Left hindlimb (tissue), 1 donor: Measurements from ENCODE around the gene KCNQ5.
"Not testable (repeated sequence)": the region's sequence is repeated elsewhere in the genome, so short reads cannot be mapped to it uniquely, and the experiment has no call there.

Experiments
- DNase-seq: peaks from one replicate; pipeline ENCODE4 v3.0.0-alpha.2; 2018

Gene KCNQ5

GRCh38 chr6:73145690-73146089 is 523.8 kb downstream of the KCNQ5 start:
- no peak for DNase-seq

GRCh38 chr6:73151732-73152131 is 529.9 kb downstream of the KCNQ5 start:
- no peak for DNase-seq

GRCh38 chr6:73152556-73152955 is 530.7 kb downstream of the KCNQ5 start:
- no peak for DNase-seq

GRCh38 chr6:73152966-73153757 is 531.3 kb downstream of the KCNQ5 start:
- DNase-seq: no peak

DNA sequence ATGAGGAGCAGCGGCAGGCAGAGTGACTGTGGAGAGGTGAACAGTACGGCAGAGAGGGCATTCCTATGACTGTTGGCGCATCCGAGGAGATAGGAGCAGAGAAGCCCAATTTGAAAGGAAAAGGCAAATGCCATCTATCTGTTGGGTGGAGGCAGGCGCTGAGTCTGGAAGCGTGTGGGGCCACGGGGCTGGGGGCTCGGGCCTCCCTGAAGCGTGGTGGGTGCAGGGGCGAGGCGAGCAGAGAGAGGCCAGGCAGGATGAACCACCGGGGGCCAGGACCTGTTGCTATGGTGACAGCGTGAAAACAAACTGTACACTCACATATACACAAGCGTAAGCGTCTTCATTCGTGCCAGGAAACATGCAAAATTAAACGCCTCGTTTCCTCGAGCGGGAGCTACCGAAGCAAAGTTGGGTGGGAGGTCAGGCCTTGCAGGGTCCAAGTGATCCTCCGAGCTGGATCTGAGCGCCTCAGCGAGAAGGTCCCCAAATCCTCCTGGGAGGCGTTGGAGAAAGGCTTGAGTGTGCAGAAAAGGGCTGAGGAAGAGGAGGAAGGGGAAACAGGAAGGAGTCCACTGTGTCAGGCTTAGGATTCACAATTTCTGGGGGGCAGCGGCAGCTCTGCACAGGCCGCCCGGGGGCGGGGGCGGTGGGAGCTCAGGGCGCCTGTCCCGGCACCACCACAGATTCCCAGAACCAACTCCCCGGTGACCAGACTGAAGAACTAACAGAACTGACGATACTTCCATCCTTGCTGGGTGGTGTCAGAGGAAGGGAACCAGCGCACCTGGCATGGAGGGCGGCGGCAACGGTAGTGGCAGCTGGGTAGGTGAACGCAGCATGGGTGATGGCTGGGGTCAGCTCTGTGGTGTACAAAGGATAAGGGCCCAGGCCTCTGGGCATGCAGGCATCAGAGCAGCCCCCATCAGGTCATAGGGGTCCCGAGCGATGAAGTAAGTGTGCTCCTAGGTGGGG is 535.2 kb downstream of the KCNQ5 start:
- DNase-seq: no peak

- no peak for DNase-seq
Observed at GRCh38 chr6:73157870-73158269, 536.0 kb downstream of the KCNQ5 start.

- DNase-seq: no peak
Observed at GRCh38 chr6:73169111-73169510, 547.2 kb downstream of the KCNQ5 start.

DNA sequence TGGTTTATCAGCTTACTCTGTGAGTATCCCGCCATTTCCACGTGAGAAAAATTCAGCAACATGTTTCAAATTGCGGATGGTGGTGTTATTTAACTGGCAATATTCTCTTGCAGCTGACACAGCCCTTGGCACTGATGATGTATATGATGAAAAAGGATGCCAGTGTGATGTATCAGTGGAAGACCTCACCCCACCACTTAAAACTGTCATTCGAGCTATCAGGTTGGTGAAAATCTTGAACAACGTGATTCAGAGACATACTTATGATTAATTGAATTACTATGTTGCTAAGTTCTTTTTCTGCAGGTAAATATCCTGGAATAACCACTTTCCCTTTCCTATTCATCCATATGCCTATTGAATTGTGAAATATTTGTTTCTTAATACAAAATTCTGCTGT is 547.8 kb downstream of the KCNQ5 start:
- DNase-seq: no peak

DNA sequence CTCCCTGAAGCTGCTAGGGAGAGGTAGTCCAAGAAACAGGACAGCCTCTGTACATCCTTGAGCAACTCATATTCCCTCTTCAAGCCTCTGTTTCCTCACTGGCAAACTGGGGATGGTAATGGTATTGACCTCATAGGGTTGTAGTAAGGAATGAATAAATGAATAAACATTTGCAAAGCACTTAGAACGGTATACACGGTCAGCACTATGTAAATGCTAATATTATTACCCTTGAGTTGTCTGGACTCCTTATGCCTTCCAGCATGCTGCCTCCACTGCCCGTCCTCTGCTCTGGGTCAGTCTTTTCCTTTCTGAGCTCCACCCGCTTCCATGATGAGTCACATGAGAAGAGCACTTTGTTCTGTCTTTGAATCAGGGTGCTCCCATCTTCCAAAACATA is 552.8 kb downstream of the KCNQ5 start:
- DNase-seq: no peak

DNA sequence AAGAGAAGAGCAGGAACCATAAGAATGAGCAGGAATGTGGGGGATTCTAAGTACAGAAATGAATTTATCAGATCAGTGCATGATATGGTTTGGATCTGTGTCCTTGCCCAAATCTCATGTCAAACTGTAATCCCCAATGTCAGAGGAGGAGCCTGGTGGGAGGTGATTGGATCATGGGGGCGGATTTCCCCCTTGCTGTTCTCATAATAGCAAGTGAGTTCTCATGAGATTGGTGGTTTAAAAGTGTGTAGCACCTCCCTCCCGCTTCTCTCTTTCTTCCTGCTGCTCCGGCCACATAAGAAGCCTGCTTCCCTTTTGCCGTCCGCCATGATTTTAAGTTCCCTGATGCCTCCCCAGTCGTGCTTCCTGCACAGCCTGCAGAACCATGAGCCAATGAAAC is 554.2 kb downstream of the KCNQ5 start:
- no peak for DNase-seq

DNA sequence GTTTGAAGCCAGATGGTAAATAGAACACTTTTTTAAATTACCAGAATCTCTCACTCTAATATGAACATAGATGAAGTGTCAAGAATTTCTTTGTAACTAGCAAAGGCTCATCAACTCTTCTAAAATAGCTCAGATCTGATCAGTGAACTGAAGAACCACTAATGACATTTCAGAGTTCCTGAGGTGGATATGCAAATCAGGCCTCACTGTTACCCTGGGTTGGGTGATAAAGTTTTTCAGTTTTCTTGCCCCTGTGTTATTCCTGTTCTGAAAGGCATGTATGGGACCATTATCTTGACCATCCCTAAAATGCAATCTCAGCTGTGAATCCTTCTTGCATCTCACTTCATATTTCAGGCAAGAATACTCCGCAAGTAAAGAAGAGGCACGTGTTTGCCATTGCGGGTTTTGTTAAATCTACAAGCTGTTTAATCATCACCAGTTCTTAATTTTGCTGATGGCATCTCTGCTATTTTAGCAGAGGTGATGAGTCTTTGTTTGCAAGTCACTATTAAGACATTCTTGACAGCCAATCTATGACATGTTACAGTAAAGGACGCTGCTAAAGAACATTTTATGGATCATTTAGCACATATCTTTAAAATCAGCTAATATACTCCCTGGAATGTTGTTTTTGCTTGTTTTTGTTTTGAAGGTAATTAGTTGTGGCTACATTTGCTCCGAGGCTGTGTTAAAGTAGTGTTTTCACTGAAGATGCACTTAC is 555.5 kb downstream of the KCNQ5 start:
- DNase-seq: no peak

DNA sequence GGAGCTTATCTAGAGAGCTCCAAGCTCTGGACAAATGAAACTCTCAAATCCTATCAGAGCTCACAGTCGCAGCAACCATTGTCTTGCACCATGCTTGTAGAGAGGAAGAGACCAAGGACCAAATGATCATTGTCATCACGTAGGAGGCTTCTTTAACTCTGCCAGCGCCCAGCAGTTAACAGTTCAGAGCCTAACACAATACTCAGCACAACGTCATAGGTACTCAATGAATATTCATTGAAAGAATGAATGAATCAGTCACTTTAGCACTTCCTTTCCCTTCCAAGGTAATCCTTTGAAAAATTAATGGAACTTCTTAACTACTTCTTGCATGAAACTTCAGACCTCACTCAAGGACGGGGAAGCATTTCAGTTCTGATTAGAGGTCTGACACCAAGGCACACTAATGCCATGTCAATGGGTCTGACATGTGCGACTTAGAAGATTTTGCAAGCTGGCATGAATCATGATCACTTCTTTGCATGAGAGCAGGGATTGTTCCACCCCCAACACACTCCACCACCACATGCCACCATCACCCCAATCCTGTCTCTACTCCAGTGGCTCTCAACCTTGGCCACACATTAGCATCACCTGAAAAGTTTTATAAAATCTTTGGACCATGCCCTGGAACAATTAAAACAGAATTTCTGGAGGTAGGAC is 558.3 kb downstream of the KCNQ5 start:
- no peak for DNase-seq

DNA sequence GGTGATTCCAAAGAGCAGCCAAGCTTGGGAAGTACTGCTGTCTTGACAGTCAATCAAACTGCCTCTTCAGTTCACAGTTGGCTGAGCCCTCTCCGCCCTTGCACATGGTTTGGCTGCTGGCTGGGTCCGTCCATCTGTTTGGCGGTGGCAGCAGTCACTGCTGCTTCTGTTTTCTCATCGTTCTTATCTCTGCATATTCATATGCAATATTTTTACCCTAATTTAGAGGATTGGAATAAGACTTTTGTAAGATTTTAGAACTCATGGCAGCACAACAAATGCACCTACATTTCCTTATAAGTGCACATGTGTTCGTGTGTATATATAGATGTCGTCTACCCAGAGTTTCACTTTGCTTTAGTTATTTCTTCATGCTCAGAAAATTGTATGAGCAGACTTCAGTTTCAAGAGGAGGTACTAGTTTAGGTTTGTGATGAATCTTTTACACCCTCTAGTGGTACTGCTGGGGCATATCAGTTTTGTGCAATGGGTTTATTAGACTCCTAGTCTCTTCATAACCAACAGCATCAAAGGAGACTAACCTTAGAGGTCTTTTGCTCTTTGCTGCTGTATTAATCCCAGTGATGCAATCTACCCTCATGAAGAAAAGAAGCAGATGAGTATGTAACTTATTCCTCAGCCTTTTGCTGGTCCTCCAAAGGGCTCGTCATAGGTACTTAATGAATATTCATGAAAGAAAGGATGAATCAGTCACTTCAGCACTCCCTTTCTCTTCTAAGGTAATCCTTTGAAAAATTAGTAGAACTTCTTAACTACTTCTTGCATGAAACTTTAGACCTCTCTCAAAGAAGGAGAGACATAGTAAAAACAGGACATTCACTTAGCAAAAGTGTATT is 559.1 kb downstream of the KCNQ5 start:
- DNase-seq: no peak

DNA sequence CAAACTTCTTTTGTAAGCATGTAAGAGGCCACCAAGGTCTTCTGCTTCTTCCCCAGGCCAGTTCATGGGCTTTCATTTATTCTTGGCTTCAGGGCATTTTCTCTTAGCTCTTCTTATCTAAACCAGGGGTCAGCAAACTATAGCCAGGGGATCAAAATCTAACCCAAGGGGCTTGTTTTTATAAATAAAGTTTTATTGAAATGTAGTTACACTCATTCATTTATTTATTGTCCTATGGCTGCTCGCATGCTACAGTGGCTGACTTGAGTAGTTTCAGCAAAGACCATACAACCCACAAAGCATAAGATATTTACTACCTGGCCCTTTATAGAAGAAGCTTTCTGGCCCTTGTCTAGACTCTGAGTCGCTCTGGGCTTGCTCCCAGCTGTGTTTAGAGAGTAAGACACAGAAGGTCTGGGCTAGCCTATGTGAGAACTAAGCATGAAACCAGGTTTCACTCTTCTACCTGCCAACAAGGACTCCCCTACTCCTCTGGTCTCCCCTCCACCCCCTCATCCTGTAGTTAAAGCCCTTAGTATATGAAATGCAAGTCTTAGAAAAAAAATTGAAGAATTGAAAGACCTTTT is 560.2 kb downstream of the KCNQ5 start:
- no peak for DNase-seq

- not testable (repeated sequence) for DNase-seq
Observed at GRCh38 chr6:73193302-73193701, 571.4 kb downstream of the KCNQ5 start.

DNA sequence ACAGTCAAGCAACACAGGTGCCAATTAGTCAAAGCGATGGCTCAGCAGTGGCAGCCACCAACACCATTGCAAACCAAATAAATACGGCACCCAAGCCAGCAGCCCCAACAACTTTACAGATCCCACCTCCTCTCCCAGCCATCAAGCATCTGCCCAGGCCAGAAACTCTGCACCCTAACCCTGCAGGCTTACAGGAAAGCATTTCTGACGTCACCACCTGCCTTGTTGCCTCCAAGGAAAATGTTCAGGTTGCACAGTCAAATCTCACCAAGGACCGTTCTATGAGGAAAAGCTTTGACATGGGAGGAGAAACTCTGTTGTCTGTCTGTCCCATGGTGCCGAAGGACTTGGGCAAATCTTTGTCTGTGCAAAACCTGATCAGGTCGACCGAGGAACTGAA is 572.9 kb downstream of the KCNQ5 start:
- DNase-seq: no peak

DNA sequence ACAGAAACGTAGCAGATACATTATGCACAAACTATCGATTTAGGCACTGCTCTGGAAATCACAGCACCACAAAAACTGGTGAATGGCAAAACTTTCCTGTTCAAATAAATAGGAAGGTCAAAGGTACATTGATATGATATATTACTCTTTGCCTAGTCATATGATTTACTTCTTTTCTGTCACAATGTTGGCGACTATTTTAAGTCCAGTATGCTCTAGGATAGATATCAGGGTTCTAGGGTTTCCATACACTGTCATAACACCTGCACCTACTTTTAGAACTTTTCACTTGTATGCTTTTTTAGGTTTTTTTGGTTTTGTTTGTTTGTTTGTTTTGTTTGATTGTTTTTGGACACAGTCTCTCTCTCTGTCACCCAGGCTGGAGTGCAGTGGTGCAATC is 578.4 kb downstream of the KCNQ5 start:
- DNase-seq: no peak

DNA sequence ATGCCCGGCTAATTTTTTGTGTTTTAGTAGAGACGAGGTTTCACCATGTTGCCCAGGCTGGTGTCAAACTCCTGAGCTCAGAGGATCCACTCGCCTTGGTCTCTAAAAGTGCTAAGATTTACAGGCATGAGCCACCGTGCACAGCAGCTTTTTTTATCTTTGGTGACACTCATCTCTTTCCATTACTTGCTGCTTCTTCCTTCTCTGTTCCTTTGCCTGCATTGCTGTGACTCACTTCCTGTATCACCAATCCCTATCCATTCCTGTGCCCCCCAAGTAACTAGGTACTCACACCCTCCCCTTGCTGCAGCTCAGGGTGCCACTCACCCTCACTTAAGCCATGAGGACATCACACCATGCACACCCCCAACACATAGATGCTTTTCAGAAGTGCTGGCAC is 578.9 kb downstream of the KCNQ5 start:
- DNase-seq: no peak

GRCh38 chr6:73203098-73203497 is 581.2 kb downstream of the KCNQ5 start:
- DNase-seq: no peak

GRCh38 chr6:73204252-73204651 is 582.4 kb downstream of the KCNQ5 start:
- no peak for DNase-seq

GRCh38 chr6:73207221-73207837 is 585.5 kb downstream of the KCNQ5 start:
- no peak for DNase-seq
